HG02763 (cell line): ENCODE measurements around the gene CDK8.
A peak's percentile ranks its signal among the peaks of the same experiment; 100 is the strongest.

Source experiments
- ATAC-seq: cut with Tn5 transposase; IDR thresholded peaks from one replicate; pipeline ENCODE4 v1.9.1; 2021; ENCODE audit warnings: mild to moderate bottlenecking, moderate library complexity; ENCODE audit not compliant: unreplicated experiment

The CDK8 gene

GRCh38 chr13:26253787-26254582 lies at the start of gene CDK8:
CDK8 (plus strand) TSS chr13:26254129; CDS start chr13:26254642, 513 bp downstream.
- peak; percentile 84 for ATAC-seq

- no peak for ATAC-seq
These were observed 45.6 kb upstream of the CDK8 start for GRCh38 chr13:26208287-26208686.

GRCh38 chr13:26213345-26213744 lies 40.6 kb upstream of the CDK8 start:
- ATAC-seq = no peak

- ATAC-seq = no peak
These were observed 39.9 kb upstream of the CDK8 start for GRCh38 chr13:26213982-26214381.

- no peak for ATAC-seq
These were observed 37.9 kb upstream of the CDK8 start for GRCh38 chr13:26216042-26216441.

GRCh38 chr13:26219726-26220125 lies 34.2 kb upstream of the CDK8 start:
- ATAC-seq = no peak

- no peak for ATAC-seq
These were observed 33.4 kb upstream of the CDK8 start for GRCh38 chr13:26220575-26220974.

GRCh38 chr13:26221399-26221720 lies 32.6 kb upstream of the CDK8 start:
- ATAC-seq = peak; percentile 16

GRCh38 chr13:26221721-26222519 lies 32.0 kb upstream of the CDK8 start, which contains the start of gene RNF6:
RNF6 (minus strand) TSS chr13:26222314; CDS start chr13:26219649, 2,665 bp downstream.
- peak; percentile 98 for ATAC-seq

- peak; percentile 44 for ATAC-seq
These were observed 31.3 kb upstream of the CDK8 start for GRCh38 chr13:26222520-26223046.

- ATAC-seq = no peak
These were observed 27.9 kb upstream of the CDK8 start for GRCh38 chr13:26225896-26226617.

- ATAC-seq = no peak
These were observed 26.6 kb upstream of the CDK8 start for GRCh38 chr13:26227166-26227971.

GRCh38 chr13:26228096-26228495 lies 25.8 kb upstream of the CDK8 start:
- ATAC-seq = no peak

- no peak for ATAC-seq
These were observed 24.8 kb upstream of the CDK8 start for GRCh38 chr13:26229080-26229615.

- no peak for ATAC-seq
These were observed 23.2 kb upstream of the CDK8 start for GRCh38 chr13:26230703-26231102.

- ATAC-seq = no peak
These were observed 17.6 kb upstream of the CDK8 start for GRCh38 chr13:26236296-26236695.

- no peak for ATAC-seq
These were observed 7.8 kb upstream of the CDK8 start for GRCh38 chr13:26246154-26246553.

GRCh38 chr13:26247011-26247410 lies 6.9 kb upstream of the CDK8 start:
- ATAC-seq = no peak

- ATAC-seq = no peak
These were observed 6.3 kb upstream of the CDK8 start for GRCh38 chr13:26247608-26248007.

- ATAC-seq = no peak
These were observed 4.4 kb upstream of the CDK8 start for GRCh38 chr13:26249551-26249950.
